ENCODE data around the gene PPP2R3B. TPM values are rescaled to one million over a fixed set of nuclear protein-coding genes. Genes with fewer than 3 reads are reported as not detected.
A peak's percentile ranks its signal among the peaks of the same experiment; 100 is the strongest.

Gene PPP2R3B
- total RNA-seq, 6 experiments from 2014 or later, result 4.2 to 6.3 (median 5.3) TPM

- intact Hi-C loops (cut with DNase I), result no loop called here
- Histone ChIP-seq H3K27me3 (no peaks in the 10 kb centered on the region), H3K9me3 (no peaks in the 10 kb centered on the region), H3K4me1 (no peaks in the 10 kb centered on the region), H3K4me3 (no peak overlapping the region), H3K27ac (no peak overlapping the region), H3K36me3 (no peaks in the 10 kb centered on the region)
- WGBS (ENCODE audit: insufficient coverage, low coverage, low lambda C conversion rate, missing lambda C conversion rate), result 92% methylated on average over 30 of the region's 35 CpGs
- ATAC-seq (no peak), DNase-seq (no peak)
- no peak for TF ChIP-seq POLR2A (IDR thresholded peaks at IDR 0.05)
- TF ChIP-seq, protein P1, sequence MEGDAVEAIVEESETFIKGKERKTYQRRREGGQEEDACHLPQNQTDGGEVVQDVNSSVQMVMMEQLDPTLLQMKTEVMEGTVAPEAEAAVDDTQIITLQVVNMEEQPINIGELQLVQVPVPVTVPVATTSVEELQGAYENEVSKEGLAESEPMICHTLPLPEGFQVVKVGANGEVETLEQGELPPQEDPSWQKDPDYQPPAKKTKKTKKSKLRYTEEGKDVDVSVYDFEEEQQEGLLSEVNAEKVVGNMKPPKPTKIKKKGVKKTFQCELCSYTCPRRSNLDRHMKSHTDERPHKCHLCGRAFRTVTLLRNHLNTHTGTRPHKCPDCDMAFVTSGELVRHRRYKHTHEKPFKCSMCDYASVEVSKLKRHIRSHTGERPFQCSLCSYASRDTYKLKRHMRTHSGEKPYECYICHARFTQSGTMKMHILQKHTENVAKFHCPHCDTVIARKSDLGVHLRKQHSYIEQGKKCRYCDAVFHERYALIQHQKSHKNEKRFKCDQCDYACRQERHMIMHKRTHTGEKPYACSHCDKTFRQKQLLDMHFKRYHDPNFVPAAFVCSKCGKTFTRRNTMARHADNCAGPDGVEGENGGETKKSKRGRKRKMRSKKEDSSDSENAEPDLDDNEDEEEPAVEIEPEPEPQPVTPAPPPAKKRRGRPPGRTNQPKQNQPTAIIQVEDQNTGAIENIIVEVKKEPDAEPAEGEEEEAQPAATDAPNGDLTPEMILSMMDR (IDR thresholded peaks at IDR 0.05), result no peak
These were observed 31.2 kb downstream of the PPP2R3B start for GRCh38 chrX:355329-356050.

GRCh38 chrX:353566-354535 lies 32.9 kb downstream of the PPP2R3B start:
- DNase-seq, result peak in 1 of 3 donors; percentile 42
- H3K27ac ChIP-seq, result no peak overlapping the region
- no peak for ATAC-seq
- no peaks in the 10 kb centered on the region for H3K9me3 ChIP-seq
- TF ChIP-seq, protein P1 (IDR thresholded peaks at IDR 0.05), result no peak
- no peak for TF ChIP-seq POLR2A (IDR thresholded peaks at IDR 0.05)
- no peak overlapping the region for H3K4me3 ChIP-seq
- no peaks in the 10 kb centered on the region for H3K4me1 ChIP-seq
- no peaks in the 10 kb centered on the region for H3K36me3 ChIP-seq
- H3K27me3 ChIP-seq, result no peaks in the 10 kb centered on the region
- intact Hi-C loops (cut with DNase I), result no loop called here
- WGBS (ENCODE audit: insufficient coverage, low coverage, low lambda C conversion rate, missing lambda C conversion rate), result 92% methylated on average over 5 of the region's 39 CpGs

- intact Hi-C loops (cut with DNase I), result no loop called here
- H3K27ac ChIP-seq, result no peak overlapping the region
- WGBS (ENCODE audit: insufficient coverage, low coverage, low lambda C conversion rate, missing lambda C conversion rate), result 94% methylated on average over 28 of the region's 39 CpGs
- no peaks in the 10 kb centered on the region for H3K4me1 ChIP-seq
- H3K36me3 ChIP-seq, result no peaks in the 10 kb centered on the region
- no peak for TF ChIP-seq POLR2A (IDR thresholded peaks at IDR 0.05)
- TF ChIP-seq, protein P1 (IDR thresholded peaks at IDR 0.05), result no peak
- DNase-seq (peak in 2 of 3 donors; percentile 16 to 38), ATAC-seq (no peak)
- H3K4me3 ChIP-seq, result no peak overlapping the region
- no peaks in the 10 kb centered on the region for H3K9me3 ChIP-seq
- no peaks in the 10 kb centered on the region for H3K27me3 ChIP-seq
These were observed 34.0 kb downstream of the PPP2R3B start for GRCh38 chrX:352582-353314.

- TF ChIP-seq POLR2A (IDR thresholded peaks at IDR 0.05), result no peak
- TF ChIP-seq, protein P1 (IDR thresholded peaks at IDR 0.05), result no peak
- Histone ChIP-seq H3K36me3 (no peaks in the 10 kb centered on the region), H3K27me3 (no peaks in the 10 kb centered on the region), H3K9me3 (no peaks in the 10 kb centered on the region), H3K27ac (no peak overlapping the region), H3K4me1 (no peaks in the 10 kb centered on the region), H3K4me3 (no peak overlapping the region)
- intact Hi-C loops (cut with DNase I), result no loop called here
- WGBS (ENCODE audit: insufficient coverage, low coverage, low lambda C conversion rate, missing lambda C conversion rate), result 100% methylated on average over 3 of the region's 27 CpGs
- no peak for ATAC-seq
- DNase-seq, result peak in 2 of 3 donors; percentile 10 to 44
These were observed 34.5 kb downstream of the PPP2R3B start for GRCh38 chrX:352181-352580.

Data from right lobe of liver (tissue), 6 donors.